Neural progenitor cell (in vitro differentiated cells): ENCODE data around the gene GCN1. TPM values are rescaled to one million over a fixed set of nuclear protein-coding genes. Genes with fewer than 3 reads are reported as not detected.
A peak's percentile ranks its signal among the peaks of the same experiment; 100 is the strongest.

Source experiments
- DNase-seq: peaks from one replicate; pipeline ENCODE4 v3.0.0-alpha.2; 2016; ENCODE audit warnings: low spot score
- H2AFZ ChIP-seq: fragments of 200-600 bp; sonication (generic); replicated peaks from 2 replicates; pipeline ENCODE4 v1.6.1; 2016; ENCODE audit warnings: antibody characterized with exemption
- H3F3A ChIP-seq: fragments of 200-600 bp; sonication (generic); 2 replicates; pipeline ENCODE4 v1.6.1; 2016; ENCODE audit warnings: antibody characterized with exemption, low read depth
- H3K27ac ChIP-seq: fragments of 200-600 bp; sonication (generic); 2 replicates; pipeline ENCODE4 v1.5.1; 2016; ENCODE audit warnings: mild to moderate bottlenecking
- H3K27me3 ChIP-seq: fragments of 200-600 bp; sonication (generic); 2 replicates; pipeline ENCODE4 v1.6.1; 2016; ENCODE audit warnings: mild to moderate bottlenecking, moderate library complexity
- H3K36me3 ChIP-seq: fragments of 200-600 bp; sonication (generic); 2 replicates; pipeline ENCODE4 v1.5.1; 2016
- H3K4me1 ChIP-seq: fragments of 200-600 bp; sonication (generic); 2 replicates; pipeline ENCODE4 v1.6.1; 2016; ENCODE audit warnings: mixed run types
- H3K4me2 ChIP-seq: fragments of 200-600 bp; sonication (generic); 2 replicates; pipeline ENCODE4 v1.6.1; 2016
- H3K4me3 ChIP-seq: fragments of 200-600 bp; sonication (generic); 2 replicates; pipeline ENCODE4 v1.5.1; 2016
- H3K79me2 ChIP-seq: fragments of 200-600 bp; sonication (generic); 2 replicates; pipeline ENCODE4 v1.6.1; 2016; ENCODE audit warnings: low read depth
- H3K9ac ChIP-seq: fragments of 200-600 bp; sonication (generic); 2 replicates; pipeline ENCODE4 v1.6.1; 2016
- H3K9me3 ChIP-seq: fragments of 200-600 bp; sonication (generic); 2 replicates; pipeline ENCODE4 v1.5.1; 2016; ENCODE audit warnings: low read depth
- H4K20me1 ChIP-seq: fragments of 200-600 bp; sonication (generic); 2 replicates; pipeline ENCODE4 v1.6.1; 2016; ENCODE audit warnings: low read depth
- H3K27ac Mint-ChIP-seq: 3 replicates; pipeline ENCODE4 v1.8.0; 2021; ENCODE audit warnings: mixed read lengths
- H3K27me3 Mint-ChIP-seq: 2 replicates; pipeline ENCODE4 v1.8.0; 2022; ENCODE audit warnings: low read depth, mild to moderate bottlenecking, inconsistent platforms, moderate library complexity, mixed read lengths; ENCODE audit not compliant: insufficient read depth
- H3K36me3 Mint-ChIP-seq: 3 replicates; pipeline ENCODE4 v1.8.0; 2021; ENCODE audit warnings: mixed read lengths
- H3K4me1 Mint-ChIP-seq: 3 replicates; pipeline ENCODE4 v1.8.0; 2021; ENCODE audit warnings: mixed read lengths
- H3K4me3 Mint-ChIP-seq: 3 replicates; pipeline ENCODE4 v1.8.0; 2021; ENCODE audit warnings: mild to moderate bottlenecking, moderate library complexity, mixed read lengths
- H3K9me3 Mint-ChIP-seq: 3 replicates; pipeline ENCODE4 v1.8.0; 2020; ENCODE audit warnings: mixed read lengths
- CTCF ChIP-seq: fragments of 200-600 bp; sonication (generic); IDR thresholded peaks from 2 replicates; pipeline ENCODE4 v1.5.1; 2017; ENCODE audit warnings: antibody characterized with exemption, mild to moderate bottlenecking
- EZH2 ChIP-seq: fragments of 200-600 bp; sonication (generic); IDR thresholded peaks from 2 replicates; pipeline ENCODE4 v1.6.1; 2017; ENCODE audit warnings: antibody characterized with exemption, mild to moderate bottlenecking, moderate library complexity
- EZH2phosphoT487 ChIP-seq: fragments of 200-600 bp; sonication (generic); IDR thresholded peaks from 2 replicates; pipeline ENCODE4 v1.6.1; 2017; ENCODE audit warnings: antibody characterized with exemption
- total RNA-seq: library from RNA; depleted of rRNA; stranded (reverse); fragments of >200 nt; gene quantifications from 2 replicates; pipeline ENCODE4 v1.2.3, GENCODE V29; 2015; ENCODE audit warnings: low replicate concordance

GCN1 gene
- total RNA-seq, 1 donor from 2014 or later = 60.9 TPM

DNA sequence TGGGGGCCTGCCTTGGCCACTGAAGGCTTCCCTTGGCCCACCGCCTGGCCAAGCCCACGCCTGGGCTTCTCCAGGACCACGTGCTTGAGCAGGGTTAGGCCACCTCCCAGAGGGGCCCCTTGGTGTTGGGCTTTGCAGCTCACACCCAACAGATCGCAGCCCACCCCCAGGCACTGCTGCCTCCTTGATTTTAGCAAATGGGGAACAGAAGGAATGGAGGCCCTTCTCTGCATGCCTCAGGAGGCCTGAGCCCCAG, 101.3 kb downstream of the GCN1 start:
- H3K27ac ChIP-seq = peak overlapping the region; percentile 84

GRCh38 chr12:120092551-120093335, 101.8 kb downstream of the GCN1 start:
- H3K27ac ChIP-seq = peak overlapping the region; percentile 84

More for the DNA sequence above, 101.3 kb downstream of the GCN1 start:
- TF ChIP-seq EZH2phosphoT487 = no peak
- no peak for TF ChIP-seq EZH2
- no peak for TF ChIP-seq CTCF
- Histone ChIP-seq H3F3A (peaks cover 32% of the 10 kb centered on the region), H3K27me3 (no peaks in the 10 kb centered on the region), H3K9me3 (no peaks in the 10 kb centered on the region), H3K4me2 (peak overlapping the region; percentile 73), H3K79me2 (no peaks in the 10 kb centered on the region), H3K4me1 (peaks cover 41% of the 10 kb centered on the region), H2AFZ (no peak overlapping the region), H3K36me3 (no peaks in the 10 kb centered on the region), H3K9ac (no peak overlapping the region), H4K20me1 (peaks cover 6% of the 10 kb centered on the region), H3K4me3 (no peak overlapping the region)
- Mint-ChIP-seq H3K4me1 (peaks cover 68% of the 10 kb centered on the region), H3K9me3 (no peaks in the 10 kb centered on the region), H3K27ac (no peak overlapping the region), H3K27me3 (peaks cover 5% of the 10 kb centered on the region), H3K36me3 (peaks cover 7% of the 10 kb centered on the region), H3K4me3 (no peak overlapping the region)
- no peak for DNase-seq

DNA sequence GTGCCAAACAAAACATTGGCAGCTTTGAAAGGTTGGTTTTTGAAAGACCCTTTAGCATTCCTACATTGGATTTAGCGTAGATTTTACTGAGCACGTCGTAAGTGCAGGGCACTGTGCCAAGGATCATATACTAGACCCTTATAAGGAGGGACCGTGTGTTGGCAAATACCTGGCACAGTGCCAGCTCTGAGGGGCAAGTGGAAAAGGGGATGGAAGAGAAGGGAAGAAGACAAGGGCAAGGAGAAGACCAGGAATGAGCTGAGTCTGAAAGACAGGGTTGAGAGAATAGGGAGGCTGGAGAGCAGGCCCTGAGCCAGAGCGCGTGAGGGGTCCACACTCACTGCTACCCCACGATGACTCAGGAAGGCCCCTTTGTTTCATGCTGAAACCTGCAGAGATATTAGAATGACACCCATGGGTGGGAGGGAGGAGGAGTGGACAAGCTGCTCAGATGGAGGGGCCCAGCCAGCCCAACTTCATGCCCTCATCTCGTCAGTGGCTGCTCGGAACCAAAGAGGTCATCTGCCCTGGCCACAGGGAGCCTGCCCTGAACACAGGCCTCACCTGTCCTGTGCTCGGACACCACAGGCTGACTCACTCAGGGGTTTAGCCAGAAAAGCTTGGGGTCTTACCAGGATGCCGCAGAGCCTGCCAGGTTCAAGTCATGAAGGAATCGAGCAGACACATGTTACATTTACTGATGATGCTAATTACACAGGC, 103.0 kb downstream of the GCN1 start:
- Histone ChIP-seq H3K27ac (no peak overlapping the region), H3K4me2 (no peak overlapping the region), H3K9me3 (no peaks in the 10 kb centered on the region), H3K79me2 (no peaks in the 10 kb centered on the region), H3K4me3 (no peak overlapping the region), H3K36me3 (no peaks in the 10 kb centered on the region), H4K20me1 (peaks cover 6% of the 10 kb centered on the region), H3K27me3 (no peaks in the 10 kb centered on the region), H2AFZ (no peak overlapping the region), H3K9ac (no peak overlapping the region), H3F3A (peaks cover 39% of the 10 kb centered on the region), H3K4me1 (peaks cover 46% of the 10 kb centered on the region)
- no peak for DNase-seq
- peaks cover 74% of the 10 kb centered on the region for H3K4me1 Mint-ChIP-seq
- peaks cover 7% of the 10 kb centered on the region for H3K36me3 Mint-ChIP-seq
- no peak overlapping the region for H3K4me3 Mint-ChIP-seq
- TF ChIP-seq EZH2 = no peak
- no peak for TF ChIP-seq CTCF
- TF ChIP-seq EZH2phosphoT487 = no peak
- H3K9me3 Mint-ChIP-seq = no peaks in the 10 kb centered on the region
- peaks cover 5% of the 10 kb centered on the region for H3K27me3 Mint-ChIP-seq
- peak overlapping the region; percentile 91 for H3K27ac Mint-ChIP-seq

More at GRCh38 chr12:120092551-120093335, 101.8 kb downstream of the GCN1 start:
- H3K4me1 ChIP-seq = peaks cover 41% of the 10 kb centered on the region
- Mint-ChIP-seq H3K9me3 (no peaks in the 10 kb centered on the region), H3K4me3 (no peak overlapping the region), H3K27me3 (peaks cover 5% of the 10 kb centered on the region), H3K27ac (peak overlapping the region; percentile 74), H3K36me3 (peaks cover 7% of the 10 kb centered on the region), H3K4me1 (peaks cover 68% of the 10 kb centered on the region)
- peaks cover 33% of the 10 kb centered on the region for H3F3A ChIP-seq
- no peak overlapping the region for H3K4me3 ChIP-seq
- peak overlapping the region; percentile 73 for H3K4me2 ChIP-seq
- H2AFZ ChIP-seq = no peak overlapping the region
- no peaks in the 10 kb centered on the region for H3K79me2 ChIP-seq
- DNase-seq = peak; percentile 45
- H3K36me3 ChIP-seq = no peaks in the 10 kb centered on the region
- no peaks in the 10 kb centered on the region for H3K9me3 ChIP-seq
- H3K9ac ChIP-seq = no peak overlapping the region
- H3K27me3 ChIP-seq = no peaks in the 10 kb centered on the region
- H4K20me1 ChIP-seq = peaks cover 6% of the 10 kb centered on the region
- no peak for TF ChIP-seq EZH2
- peak; percentile 15 for TF ChIP-seq CTCF
